ENCODE results near the gene ACER2.
"Not testable (repeated sequence)": the region's sequence is repeated elsewhere in the genome, so short reads cannot be mapped to it uniquely, and the experiment has no call there.

Gene ACER2

GRCh38 chr9:19408693-19409400 is at the start of gene ACER2:
ACER2 (plus strand) TSS chr9:19409009; CDS start chr9:19409085, 76 bp downstream.
- peak; percentile 97 for DNase-seq (ENCODE audit: low spot score)

DNA sequence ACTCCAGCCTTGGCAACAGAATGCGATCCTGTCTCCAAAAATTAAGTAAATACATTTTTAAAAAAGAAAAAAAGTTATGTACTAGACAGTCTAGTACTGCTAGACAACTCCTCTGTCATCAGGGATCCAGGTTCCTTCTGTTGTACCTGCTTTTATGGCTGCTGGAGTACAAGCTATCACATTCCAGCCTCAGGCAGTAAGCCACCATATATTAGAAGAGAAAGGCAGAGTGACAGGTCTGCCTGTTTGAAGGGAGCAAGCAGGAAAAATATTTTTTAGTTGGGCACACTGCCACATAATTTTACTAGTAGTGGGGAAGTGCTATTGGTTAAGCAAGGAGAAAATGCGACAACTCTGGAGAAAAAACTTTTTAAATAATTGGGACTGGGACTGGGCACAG is 39.7 kb upstream of the ACER2 start:
- DNase-seq (ENCODE audit: low spot score), result no peak

DNA sequence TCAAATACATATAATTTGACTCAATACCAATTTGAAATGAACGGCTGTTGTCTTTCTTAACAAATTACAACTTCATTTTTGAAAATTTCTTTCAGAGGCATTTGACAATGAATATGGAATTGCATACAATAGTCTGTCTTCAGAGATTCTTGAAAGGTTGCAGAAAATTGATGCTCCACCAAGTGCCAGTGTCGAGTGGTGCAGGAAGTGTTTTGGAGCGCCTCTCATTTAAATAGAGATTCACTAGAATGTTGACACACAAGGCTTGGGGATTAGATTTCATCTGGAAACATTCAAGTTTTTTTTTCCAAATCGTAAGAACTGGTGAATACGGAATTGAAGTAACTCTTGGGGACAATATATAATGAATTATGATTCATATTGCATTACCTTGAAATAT is 36.9 kb upstream of the ACER2 start:
- no peak for DNase-seq (ENCODE audit: low spot score)

GRCh38 chr9:19372567-19372966 is 36.2 kb upstream of the ACER2 start:
- no peak for DNase-seq (ENCODE audit: low spot score)

DNA sequence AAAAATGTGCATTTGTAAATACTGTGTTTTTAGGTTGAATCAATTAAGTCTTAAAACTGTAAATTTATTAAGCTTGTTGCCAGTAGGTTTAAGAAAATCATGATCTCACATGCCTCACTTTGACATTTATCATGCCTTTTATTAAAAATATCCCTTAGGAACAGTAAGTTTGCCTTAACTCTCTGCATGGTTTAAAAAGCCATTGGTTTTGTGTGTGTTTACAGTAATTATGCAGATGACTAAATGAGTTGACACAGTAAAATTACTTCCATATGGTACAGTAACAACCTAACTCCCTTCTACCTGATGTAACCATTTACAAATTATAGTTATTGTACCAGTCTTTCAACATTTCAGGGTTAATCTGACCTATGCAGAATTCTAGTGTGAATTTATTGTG is 35.3 kb upstream of the ACER2 start:
- no peak for DNase-seq (ENCODE audit: low spot score)

DNA sequence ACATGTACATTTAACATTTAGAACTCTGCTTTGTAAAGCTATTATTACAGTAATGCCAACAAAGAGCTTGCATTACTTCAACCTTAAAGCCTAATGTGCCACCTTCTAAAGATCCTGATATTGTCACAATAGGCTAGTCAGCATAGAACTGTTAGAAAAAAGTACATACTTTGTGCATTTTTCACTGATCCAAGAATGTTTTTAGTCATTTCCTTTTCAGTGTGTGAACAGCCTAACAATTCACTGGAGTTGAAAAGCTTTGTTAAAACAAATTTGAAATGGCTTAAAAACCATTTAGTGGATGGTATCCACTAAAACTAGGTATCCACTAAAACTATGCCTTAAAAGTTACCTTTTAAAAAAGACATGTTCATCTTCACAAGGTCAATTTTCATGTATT is 33.3 kb upstream of the ACER2 start:
- DNase-seq (ENCODE audit: low spot score), result peak; percentile 13

- DNase-seq (ENCODE audit: low spot score), result no peak
Measured at GRCh38 chr9:19376931-19377330, 31.9 kb upstream of the ACER2 start.

GRCh38 chr9:19378164-19378563 is 30.6 kb upstream of the ACER2 start:
- DNase-seq (ENCODE audit: low spot score), result no peak

- DNase-seq (ENCODE audit: low spot score), result no peak
Measured at GRCh38 chr9:19378647-19379046, 30.2 kb upstream of the ACER2 start.

DNA sequence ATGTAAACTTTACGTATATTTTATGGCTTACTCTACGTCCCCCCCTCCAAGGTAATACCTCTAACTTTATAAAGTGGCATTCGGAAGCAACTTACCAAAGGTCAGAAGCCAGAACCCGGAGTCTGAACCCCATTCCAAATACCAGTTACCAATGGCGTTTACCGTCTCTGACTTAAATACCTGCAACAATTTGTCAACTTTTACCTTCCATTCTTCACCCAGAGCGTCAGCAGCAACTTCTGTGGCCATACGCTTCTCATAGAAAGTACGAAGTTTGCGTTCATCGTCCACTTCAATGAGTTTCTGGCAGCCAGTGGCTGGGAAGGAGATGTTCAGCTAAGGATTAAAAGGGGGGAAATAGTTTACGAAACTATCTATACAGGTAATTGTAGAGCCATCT is 29.5 kb upstream of the ACER2 start:
- no peak for DNase-seq (ENCODE audit: low spot score)

DNA sequence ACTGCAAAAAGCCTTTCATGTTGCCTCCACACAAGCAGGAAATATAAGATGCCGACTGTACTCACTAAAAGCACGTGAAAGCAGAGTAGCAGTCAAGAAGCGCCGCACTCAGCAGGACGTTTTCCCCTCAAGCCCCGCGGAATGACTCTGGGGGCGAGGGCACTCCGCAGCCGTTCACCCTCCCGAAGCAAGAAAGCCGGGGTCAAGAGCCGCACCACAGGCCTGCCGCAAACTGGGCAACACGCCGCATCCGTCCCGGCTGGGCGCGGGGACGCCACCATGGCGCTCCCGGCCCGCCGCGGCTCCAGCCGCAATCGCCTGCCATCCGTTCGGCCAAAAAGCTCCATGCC is 29.1 kb upstream of the ACER2 start:
- DNase-seq (ENCODE audit: low spot score), result peak; percentile 52

- no peak for DNase-seq (ENCODE audit: low spot score)
Measured at GRCh38 chr9:19380826-19381075, 28.1 kb upstream of the ACER2 start.

- DNase-seq (ENCODE audit: low spot score), result no peak
Measured at GRCh38 chr9:19381656-19382055, 27.2 kb upstream of the ACER2 start.

- not testable (repeated sequence) for DNase-seq (ENCODE audit: low spot score)
Measured at GRCh38 chr9:19385212-19385611, 23.6 kb upstream of the ACER2 start.

- no peak for DNase-seq (ENCODE audit: low spot score)
Measured at GRCh38 chr9:19385786-19386501, 22.9 kb upstream of the ACER2 start.

DNA sequence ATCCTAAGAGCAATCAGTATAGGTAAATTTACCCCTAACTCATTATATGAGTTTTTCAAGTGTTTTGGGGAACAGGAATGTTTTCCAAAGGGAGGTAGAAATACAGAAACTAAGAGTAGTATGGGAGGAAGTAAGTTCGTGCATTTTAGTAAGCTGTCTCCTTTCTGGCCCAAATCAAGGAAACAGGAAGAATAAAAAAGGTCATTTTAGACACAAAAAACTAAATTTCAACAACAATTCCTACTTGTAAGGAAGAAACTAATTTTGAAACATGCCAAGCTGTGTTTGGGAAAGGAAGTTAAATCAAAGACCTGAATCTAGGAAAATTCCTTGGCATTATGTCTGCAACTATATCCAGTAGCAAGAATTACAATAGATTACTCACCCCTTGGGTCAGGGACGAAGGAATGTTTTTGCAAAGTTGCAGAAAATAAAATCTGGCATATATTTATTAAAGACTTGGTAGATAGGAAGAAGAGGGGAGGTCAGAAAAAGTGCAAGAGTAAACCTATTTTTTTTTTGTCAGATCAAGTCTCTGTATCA is 22.2 kb upstream of the ACER2 start:
- DNase-seq (ENCODE audit: low spot score), result peak; percentile 14

DNA sequence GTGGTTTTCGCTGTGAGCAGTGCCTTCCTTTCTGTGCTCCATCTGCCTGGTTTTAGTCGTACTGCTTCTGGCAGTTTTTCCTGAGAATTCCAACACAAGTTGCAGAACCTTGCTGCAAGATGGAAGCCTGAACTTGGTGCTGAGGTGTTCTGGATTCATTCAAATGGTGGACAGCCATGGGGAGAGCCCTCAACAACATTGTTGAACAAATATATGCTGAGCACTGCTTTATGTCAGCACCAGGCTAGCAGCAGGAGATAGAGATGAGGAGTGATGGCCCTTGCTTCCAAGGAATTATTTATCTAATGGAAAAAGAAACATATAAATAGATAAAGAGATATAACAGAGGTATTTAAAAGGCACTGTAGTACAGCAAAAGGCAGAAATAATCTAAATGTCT is 21.5 kb upstream of the ACER2 start:
- DNase-seq (ENCODE audit: low spot score), result no peak

DNA sequence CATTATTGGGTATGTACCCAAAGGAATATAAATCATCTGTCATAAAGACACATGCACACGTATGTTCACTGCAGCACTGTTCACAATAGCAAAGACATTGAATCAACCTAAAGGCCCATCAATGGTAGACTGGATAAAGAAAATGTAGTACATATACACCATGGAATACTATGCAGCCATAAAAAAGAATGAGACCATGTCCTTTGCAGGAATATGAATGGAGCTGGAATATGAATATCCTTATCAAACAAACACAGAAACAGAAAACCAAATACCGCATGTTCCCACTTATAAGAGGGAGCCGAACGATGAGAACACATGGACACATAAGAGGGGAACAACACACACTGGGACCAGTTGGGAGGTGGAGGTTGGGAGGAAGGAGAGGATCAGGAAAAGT is 19.3 kb upstream of the ACER2 start:
- not testable (repeated sequence) for DNase-seq (ENCODE audit: low spot score)

GRCh38 chr9:19397845-19398244 is 11.0 kb upstream of the ACER2 start:
- DNase-seq (ENCODE audit: low spot score), result no peak

GRCh38 chr9:19403231-19403630 is 5.6 kb upstream of the ACER2 start:
- not testable (repeated sequence) for DNase-seq (ENCODE audit: low spot score)

GRCh38 chr9:19404283-19405075 is 4.3 kb upstream of the ACER2 start:
- no peak for DNase-seq (ENCODE audit: low spot score)

GRCh38 chr9:19405771-19406170 is 3.0 kb upstream of the ACER2 start:
- DNase-seq (ENCODE audit: low spot score), result no peak

GRCh38 chr9:19408316-19408692 is 505 bp upstream of the ACER2 start:
- DNase-seq (ENCODE audit: low spot score), result no peak
